ENCODE data around the gene KCNJ15. TPM values are rescaled to one million over a fixed set of nuclear protein-coding genes. Genes with fewer than 3 reads are reported as not detected.

Gene KCNJ15
- total RNA-seq, 1 experiment from 2014 or later: not detected

DNA sequence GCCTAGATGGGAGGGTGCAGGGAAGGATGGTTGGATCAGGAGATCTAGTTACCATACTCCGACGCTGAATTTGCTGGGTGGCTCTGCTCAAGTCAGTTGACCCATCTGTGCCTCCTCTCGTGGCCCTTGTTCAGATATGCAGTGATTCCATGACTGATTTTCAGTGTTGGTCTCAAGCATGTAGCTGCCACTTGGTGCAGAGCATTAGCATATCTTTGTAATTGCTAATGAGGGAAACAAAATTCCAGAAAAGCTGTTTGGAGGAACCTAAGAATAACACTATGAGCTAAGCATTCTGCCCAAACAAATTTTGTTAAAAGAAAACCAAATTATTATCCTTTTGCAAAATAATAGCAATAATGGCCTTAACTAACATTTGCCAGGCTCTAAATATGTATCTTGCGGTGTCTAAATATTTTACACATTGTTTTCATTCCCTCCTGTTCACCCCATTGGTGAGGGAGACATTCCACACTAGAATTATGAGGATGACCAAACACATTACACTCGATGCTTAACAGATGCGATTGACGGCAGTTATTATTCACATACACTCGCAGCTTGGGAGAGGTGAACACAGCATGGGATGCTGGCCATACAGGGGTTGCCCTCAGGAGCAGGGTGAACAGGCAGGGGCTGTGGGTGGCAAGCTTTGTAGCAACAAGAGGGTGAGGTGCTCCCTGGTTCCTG is 69.1 kb downstream of the KCNJ15 start:
- no peak for DNase-seq (ENCODE audit: low spot score)

DNA sequence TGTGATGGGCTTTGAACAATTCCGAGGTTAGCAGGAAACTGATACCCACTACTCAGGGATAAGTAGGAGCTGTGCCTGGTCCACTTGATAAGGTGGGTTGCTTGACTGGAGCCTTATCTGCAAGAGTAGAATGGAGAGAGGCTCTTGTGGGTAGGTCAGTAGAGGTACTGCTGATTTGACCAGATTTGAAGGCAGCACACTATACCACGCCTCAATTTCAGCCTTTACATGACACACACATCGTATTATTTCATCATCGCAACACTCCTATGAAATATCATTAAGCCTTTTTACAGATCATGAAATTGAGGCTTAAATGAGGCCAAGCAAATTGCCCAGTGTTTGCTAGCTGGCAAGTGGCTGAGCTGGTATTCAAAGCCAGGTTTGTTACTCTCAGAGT is 69.6 kb downstream of the KCNJ15 start:
- no peak for DNase-seq (ENCODE audit: low spot score)

DNA sequence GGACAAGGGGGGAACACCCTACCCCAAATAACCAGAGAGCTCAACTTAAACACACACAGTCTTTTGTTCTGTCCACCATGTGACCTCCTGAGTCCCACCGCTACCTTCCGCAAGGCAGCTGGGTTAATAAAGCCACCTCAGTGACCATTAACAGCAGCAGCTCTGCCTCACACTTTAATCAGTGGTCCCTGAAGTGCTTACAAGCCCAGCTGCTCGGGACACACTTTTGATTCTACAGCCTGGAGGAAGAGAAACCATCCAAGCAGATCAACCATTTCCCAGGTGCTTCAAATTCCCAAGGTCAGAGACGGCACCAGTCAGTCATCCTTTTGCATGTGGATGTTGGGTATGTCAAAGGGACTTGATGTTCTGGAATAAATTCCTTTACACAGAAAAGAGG is 70.1 kb downstream of the KCNJ15 start:
- DNase-seq (ENCODE audit: low spot score): no peak

DNA sequence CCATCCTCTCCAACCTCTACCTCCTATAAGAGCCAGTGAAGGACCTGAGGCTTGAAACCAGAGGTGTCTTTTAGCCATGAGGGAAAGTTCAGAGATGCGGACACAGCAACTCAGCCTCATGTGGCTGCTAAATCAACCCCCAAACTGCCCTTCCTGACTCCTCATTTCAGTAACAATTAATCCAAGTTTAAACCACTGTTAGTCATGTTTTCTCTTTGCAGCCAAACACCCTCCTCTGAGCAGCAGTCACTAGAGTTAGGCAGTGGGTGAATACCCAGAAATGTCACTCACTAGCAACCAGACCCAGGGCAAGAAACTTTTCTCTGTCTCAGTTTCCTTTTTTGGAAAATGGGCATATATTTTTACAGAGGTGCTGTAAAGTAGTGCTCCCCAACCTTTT is 71.2 kb downstream of the KCNJ15 start:
- DNase-seq (ENCODE audit: low spot score): no peak

DNA sequence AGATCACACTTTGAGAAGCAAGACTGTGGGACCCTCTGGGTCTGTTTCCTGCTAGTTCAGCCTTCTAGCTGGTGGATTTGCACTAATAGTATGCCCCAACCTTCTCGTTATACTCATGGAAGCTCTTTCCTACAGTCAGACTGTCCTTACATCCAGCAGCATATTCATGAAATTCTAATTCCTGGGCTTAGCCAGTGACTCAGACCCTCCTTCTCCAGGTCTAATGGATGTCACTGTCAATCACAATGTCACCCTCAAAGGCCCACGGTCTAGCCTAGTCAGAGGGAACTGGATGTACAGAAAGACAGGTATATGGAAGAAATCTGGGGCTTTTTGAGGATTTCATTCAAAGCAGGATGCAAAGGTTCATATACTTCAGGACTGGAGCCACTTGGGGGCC is 72.4 kb downstream of the KCNJ15 start:
- DNase-seq (ENCODE audit: low spot score): no peak

DNA sequence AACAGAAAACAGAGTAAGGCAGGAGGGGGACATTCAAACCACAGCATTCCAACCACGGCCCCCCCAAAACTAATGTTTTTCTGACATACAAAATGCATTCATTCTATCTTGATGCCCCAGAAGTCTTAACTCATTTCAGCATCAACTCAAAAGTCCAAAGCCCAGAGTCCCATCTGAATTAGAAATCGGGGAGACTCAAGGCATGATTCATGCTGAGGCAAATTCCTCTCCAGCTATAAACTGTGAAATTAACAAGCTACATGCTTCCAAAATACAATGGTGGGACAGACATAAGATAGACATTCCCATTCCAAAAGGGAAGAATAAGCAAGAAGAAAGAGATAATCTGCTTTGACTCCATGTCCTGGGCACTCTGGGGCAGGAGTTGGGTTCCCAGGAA is 73.9 kb downstream of the KCNJ15 start:
- no peak for DNase-seq (ENCODE audit: low spot score)

DNA sequence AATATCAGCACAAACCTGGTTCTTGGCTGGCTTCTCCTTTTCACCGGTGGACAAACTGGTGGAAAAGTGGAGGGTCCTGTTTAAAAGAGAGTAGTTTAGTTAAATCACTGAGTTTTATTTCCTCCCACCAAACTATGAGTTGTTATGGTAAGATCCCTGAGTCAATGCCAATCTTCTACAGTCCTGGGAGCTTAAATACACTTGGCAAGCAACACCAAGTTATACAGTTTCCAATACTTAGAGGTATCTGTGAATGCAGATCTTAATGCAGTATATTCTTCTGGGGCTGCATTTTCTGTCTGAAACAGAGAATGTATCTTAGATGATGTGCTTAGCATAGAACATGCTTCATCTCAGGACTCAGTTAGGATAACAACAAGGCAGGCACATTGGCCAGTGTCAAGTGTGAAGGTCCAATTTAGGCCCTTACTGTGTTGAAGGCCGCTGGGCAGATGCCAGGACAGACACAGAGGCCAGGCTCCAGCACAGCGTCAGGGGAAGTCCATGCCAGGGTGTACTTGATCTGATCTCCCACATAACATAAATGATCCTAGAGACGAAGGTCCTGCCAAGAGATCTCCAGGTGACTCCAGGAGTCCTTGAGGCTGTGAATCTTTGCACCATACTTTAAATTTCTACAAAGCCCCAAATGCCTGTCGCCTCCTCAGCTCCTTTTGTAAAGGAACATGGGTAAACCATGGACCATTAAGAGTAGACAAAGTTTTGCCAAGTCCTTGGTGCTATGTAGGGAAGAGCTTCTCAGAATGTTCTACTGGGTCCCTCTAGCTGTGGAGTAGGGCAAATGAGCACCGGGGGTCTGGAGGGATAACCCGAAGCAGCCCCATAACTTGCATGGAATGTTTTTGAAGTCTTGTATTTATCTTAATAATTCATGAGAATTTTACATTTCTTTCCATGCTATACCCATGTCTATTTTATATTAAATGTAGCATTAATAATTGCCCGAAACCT is 76.8 kb downstream of the KCNJ15 start:
- no peak for DNase-seq (ENCODE audit: low spot score)

DNA sequence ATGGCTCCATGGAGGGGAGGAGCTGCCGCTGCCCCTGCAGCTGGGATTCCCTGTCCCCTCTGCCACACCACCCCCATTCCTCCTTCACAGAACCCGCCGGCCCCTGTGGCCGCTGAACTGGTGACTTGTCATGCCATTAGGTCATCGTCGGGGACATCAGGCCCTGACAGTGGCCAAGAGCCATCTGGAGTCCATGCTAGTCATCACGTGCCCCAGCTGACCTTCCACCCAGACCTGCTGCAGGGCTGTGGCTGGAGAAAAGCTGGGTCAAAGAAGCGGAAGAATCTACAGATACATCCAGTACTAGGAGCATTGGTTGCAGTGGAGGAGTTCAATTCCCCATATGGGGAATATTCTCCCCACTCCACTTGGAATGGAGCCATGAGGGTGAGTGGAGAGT is 78.1 kb downstream of the KCNJ15 start:
- no peak for DNase-seq (ENCODE audit: low spot score)

DNA sequence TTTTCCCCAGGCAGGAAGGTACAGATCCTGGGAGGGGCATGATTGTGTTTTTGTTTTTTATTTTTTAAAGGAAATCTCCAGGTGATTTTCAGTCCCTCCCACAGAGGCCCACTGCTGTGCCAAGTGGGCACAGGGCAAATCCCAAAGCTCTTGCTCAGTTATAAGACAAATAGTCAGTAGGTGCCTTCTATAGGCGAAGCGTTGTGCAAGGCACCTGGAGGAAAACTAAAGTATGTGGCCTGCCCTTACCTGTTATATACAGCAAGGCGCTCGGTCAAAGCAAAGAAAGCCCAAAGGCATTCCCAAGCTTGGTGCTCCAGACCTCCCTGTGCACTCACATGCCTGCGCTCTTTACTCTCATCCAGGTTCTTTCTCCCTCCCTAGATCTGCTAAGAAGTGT is 81.0 kb downstream of the KCNJ15 start:
- DNase-seq (ENCODE audit: low spot score): no peak

DNA sequence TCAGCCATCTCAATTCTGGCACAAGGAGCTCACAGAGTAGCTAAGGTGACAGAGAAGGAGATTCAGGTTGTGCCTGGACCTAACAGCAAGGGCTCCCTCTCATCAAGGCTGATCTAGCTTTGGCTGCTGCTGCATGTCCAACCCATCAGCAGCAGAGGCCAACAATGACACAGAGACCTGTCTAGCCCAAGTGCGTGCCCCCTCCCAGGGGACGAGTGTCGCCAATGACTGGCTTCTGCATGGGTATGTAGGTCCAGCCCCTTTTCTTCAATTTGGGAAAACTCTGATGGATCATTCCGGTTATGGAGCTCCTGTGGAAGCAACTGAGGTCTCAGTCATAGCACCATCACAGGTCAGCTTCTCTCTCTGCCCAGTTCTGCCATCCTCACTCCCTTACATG is 83.3 kb downstream of the KCNJ15 start:
- no peak for DNase-seq (ENCODE audit: low spot score)

DNA sequence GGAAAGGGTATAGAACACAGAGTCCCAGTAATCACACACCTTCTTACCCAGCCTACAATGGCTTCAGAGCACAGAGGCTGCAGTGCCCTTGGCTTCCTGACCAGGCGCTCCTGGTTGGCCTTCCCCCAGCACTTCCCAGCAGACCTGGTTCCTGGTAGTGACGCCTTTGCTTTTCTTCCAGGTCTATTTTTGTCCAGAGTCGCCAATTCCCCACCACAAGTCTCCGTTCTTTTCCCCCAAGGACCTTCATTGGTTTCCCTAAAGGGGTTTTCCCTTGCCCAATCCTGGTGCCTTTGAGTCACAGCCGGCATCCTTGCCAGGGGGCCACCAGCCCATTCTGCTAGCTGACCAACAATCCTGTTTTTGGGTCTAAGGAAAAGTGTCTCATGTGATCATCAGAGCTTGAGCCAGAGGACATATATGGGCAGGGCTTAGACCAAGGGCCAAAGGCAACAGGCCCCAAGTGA is 84.8 kb downstream of the KCNJ15 start:
- DNase-seq (ENCODE audit: low spot score): no peak

DNA sequence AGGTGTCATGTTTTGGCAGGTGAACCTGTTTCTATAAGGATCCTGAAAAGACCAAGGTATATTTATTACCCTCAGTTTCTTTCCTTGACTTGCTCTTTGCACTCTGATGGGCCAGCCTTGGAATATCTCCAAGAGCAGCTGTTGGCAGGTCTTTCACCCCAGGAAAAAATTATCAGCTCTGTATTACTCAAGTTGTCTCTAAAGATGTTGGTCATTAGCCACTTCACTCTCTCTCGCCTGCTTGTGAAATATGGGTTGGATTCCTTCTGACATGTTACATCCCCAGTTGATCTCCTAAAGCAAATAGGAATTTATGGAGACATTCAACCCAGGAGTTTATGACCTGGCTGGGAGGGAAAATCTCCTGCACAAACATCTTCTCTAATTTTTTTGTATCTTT is 85.9 kb downstream of the KCNJ15 start:
- DNase-seq (ENCODE audit: low spot score): no peak

DNA sequence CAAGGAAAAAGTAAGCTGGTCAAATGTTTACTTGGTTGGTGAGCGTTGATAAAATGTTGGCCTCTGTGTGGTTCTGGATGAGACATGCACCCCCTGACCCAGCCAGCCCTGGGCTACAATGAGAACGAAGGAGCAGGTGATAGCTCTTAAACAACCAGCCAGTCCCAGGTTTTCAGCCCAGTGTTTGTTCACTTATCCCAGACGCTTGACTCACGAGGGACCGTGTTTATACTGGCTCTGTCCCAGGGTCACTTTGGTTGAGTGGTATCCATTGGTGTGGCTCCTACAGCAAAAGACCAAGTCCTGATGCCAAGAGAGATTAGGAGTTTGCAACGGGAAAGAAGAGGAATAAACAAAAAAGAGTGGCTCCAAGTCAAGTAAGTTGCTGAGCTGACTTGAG is 86.9 kb downstream of the KCNJ15 start:
- no peak for DNase-seq (ENCODE audit: low spot score)

DNA sequence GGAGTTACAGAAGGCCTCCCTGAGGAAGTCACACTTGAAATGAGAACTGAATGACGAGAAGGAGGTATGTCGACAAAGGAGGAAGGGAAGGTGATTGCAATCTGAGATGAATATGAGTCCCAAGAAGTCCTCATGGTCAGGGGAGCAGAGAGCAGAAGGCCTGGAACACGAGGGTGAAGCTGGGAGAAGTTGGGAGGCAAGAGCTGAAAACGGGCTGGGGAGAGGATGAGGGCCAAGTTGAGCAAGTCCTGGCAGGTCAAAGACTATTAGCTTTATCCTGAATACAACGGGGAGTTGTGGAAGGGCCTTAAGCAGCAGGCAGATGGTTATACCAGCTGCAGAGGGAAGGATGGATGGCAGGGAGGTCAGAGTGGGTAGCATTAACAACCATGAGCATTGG is 89.5 kb downstream of the KCNJ15 start:
- no peak for DNase-seq (ENCODE audit: low spot score)

DNA sequence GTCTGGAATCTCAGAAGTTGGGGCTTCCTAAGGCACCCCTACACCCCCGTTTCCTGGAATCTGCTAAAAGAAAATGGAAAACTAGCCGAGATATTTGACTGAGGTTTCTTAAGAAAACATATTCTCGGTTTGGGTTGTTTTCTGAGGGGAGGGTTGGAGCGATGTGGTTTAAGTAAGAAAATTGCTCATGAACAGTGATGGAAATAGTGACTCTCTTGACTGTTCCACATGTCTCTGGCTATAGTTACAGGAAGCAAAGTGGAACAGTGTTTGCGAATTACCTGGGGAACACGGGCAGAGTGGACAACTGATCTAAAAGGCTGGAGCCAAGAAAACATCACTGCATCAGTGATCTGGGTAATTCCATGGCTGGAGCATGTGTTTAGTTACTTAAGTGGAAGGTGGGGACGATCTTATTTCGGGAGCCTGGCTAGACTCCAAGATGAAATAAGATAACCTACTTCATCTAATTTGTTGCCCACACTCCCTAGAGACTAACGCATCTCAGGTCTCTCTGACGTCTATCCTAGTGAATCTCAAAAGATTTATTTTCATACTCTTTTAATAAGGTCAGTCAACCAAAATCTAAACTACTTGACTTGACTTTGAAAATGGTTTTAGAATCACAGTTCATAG is 92.4 kb downstream of the KCNJ15 start:
- DNase-seq (ENCODE audit: low spot score): no peak

DNA sequence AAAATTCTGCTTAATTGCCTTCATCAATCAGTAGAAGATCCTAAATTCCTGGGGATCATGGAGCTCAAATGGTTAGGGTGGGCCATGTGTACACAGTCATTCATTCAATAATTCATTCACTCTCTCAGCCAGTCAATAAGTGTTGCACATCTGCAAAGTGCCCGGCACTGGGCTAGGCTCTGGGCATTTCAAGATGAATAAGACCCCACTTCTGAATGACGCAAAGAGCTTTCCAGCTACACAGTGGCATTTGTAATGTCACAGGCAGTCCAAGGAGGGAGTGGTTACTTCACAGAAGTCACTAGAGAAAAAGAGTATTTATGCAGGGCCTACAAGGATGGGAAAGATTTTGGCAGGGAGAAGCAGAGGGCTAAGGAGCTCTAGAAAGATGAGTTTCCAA is 93.2 kb downstream of the KCNJ15 start:
- DNase-seq (ENCODE audit: low spot score): no peak

DNA sequence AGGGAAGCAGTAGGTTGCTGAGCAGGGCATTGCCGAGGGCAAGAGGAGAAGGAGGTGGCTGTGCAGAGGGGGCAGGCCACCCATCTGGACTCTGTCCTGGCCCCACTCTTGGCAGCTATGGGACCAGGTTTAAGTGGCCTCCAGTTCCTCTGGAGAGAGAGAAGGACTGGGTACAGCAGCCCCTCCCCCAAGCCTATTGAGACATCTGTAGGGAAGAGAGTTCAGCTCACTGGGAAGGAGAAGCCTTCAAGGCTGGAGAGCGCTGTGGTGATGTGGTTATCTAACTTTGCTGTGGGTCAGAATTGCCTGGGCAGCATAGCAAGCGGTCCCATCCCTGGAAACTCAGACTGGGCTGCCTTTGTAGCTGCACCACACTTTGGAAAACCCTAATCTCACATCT is 93.9 kb downstream of the KCNJ15 start:
- DNase-seq (ENCODE audit: low spot score): no peak

DNA sequence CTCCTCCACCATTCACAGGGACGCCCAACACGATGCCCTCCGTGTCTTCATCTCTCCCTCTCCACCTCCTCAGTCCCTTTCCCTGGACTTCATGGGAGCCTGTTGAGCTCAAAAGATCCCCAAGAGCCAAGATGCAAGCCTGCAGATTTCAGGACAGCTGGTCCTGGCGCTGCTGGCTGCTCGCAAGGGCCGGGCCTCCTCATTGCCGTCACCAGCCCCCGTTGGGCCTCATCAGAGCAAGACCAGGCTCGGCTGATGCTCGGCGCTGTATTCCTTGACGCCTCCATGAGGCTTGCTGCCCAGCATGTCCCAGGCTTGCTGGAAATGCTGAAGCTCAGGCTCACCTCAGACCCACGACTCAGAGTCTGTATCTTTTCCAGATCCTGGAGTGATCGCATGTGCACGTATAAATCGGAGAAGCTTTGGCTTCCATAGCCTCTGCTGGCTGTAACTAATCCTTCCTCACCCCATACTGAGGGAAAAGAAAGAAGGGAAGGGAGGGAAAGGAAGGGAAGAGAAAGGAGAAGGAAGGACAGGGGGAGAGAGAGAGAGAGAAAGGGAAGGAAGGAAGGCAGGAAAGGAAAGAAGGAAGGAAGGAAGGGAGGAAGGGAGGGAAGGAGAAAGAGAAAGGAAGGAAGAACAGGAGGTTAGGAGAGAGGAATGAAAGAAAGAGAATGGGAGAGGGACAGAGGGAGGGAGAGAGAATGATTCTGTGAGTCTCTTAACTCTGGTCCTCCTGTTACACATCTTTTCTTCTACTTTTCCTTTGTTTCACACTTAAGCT is 94.6 kb downstream of the KCNJ15 start:
- no peak for DNase-seq (ENCODE audit: low spot score)

DNA sequence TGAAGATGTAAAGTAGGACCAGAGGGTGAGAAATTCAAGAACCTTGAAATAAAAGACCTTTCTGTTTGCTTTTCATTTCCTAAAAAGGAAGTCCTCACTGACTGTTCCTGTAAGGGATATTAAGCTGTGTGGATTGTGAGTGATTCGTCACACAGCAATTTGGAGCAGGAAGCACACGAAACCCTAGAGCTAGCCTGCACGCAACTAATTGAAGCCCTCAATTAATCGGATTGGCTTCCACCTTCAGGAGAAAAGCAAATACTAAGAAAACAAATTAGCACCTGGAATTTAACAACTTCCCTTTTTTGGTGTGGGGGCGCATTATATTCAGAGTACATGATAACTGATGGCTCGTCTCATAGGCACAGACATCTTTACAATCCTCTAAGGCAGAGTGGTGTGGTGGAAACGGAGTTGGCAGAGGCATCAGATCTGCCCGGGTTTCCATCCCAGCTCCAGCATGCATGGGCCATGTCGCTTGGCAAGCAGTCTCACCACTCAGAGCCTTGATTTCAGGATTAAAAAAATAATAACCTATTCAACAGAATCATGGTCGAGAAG is 95.2 kb downstream of the KCNJ15 start:
- no peak for DNase-seq (ENCODE audit: low spot score)

DNA sequence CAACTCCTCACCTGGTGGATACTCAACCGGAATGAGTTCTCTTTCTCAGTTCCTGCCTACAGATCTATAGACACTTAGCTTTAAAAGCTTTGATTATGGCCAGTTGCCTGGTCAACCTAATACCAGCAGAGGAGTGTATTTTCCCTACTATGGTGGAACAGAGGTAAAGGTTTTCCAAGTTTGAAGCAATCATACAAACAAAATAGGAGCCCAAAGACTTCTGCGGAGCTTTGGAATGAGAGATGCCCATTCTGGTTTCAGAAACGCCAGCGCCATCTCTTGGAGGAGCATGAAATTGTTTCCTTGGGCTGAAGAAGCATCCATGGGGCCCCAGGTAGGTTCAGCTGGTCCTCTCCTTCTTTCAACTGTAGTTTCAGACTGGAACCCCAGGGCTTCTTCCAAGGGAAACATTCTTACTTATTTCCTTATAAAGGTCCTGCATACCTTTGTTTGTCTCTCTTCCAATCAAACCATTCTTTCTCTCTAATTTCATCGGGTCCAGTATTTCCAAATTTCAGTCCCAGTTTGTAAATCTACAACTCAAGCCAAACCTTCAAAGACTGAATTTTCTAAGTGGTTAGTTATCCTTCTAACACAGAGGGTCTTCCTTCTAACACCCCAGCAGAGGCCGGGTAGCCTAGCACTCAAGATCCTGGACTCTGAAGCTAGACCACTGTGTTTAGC is 95.9 kb downstream of the KCNJ15 start:
- peak; percentile 52 for DNase-seq (ENCODE audit: low spot score)

DNA sequence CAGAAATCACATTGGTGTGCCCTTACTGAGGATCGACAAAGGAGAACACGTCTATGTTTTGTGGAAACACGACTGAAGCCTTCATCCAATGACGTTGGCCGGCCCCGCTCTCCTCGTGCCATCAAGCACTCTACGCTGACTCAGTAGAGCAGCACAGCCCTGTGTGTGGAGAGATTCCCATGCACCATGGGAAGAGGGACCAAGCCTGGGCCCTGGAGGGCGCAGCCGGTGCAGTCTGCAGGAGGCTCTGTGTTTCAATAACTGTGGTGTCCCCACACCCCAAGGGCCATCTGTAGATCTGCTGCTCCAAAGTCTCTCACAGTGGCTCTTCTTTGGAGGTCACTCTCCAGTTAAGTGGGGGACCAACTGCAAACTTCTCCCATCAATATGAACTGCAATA is 97.4 kb downstream of the KCNJ15 start:
- DNase-seq (ENCODE audit: low spot score): no peak

Measured in HT-29 (cell line).